ENCODE measurements around the gene EXD3. TPM values are rescaled to one million over a fixed set of nuclear protein-coding genes. Genes with fewer than 3 reads are reported as not detected.
"Not testable (repeated sequence)": the region's sequence is repeated elsewhere in the genome, so short reads cannot be mapped to it uniquely, and the experiment has no call there.

Gene EXD3
- total RNA-seq, 6 experiments from 2014 or later: 6.4 to 10.6 (median 8.7) TPM

GRCh38 chr9:137452761-137453642, 30.0 kb upstream of the EXD3 start:
- Mint-ChIP-seq H3K4me3 (no peak overlapping the region), H3K27me3 (ENCODE audit: insufficient read depth) (no peaks in the 10 kb centered on the region)
- DNase-seq: no peak

GRCh38 chr9:137452006-137452760, 29.2 kb upstream of the EXD3 start:
- no peak for DNase-seq
- TF ChIP-seq CTCF (IDR thresholded peaks at IDR 0.05): no peak

More at GRCh38 chr9:137452761-137453642, 30.0 kb upstream of the EXD3 start:
- no peak for TF ChIP-seq CTCF (IDR thresholded peaks at IDR 0.05)
- no peaks in the 10 kb centered on the region for H3K36me3 Mint-ChIP-seq (ENCODE audit: low read depth)
- no peaks in the 10 kb centered on the region for H3K9me3 Mint-ChIP-seq
- H3K27ac Mint-ChIP-seq: no peak overlapping the region
- no peaks in the 10 kb centered on the region for H3K4me1 Mint-ChIP-seq (ENCODE audit: low read depth)

GRCh38 chr9:137451264-137452005, 28.5 kb upstream of the EXD3 start:
- DNase-seq; H3K9me3 Mint-ChIP-seq; H3K4me3 Mint-ChIP-seq; H3K27me3 Mint-ChIP-seq (ENCODE audit: insufficient read depth); H3K27ac Mint-ChIP-seq; H3K36me3 Mint-ChIP-seq (ENCODE audit: low read depth): not testable (repeated sequence)
- H3K4me1 Mint-ChIP-seq (ENCODE audit: low read depth): peaks cover 12% of the 10 kb centered on the region

More at GRCh38 chr9:137452006-137452760, 29.2 kb upstream of the EXD3 start:
- H3K4me1 Mint-ChIP-seq (ENCODE audit: low read depth): peaks cover 4% of the 10 kb centered on the region
- no peaks in the 10 kb centered on the region for H3K9me3 Mint-ChIP-seq
- no peak overlapping the region for H3K27ac Mint-ChIP-seq
- H3K27me3 Mint-ChIP-seq (ENCODE audit: insufficient read depth): no peaks in the 10 kb centered on the region
- no peaks in the 10 kb centered on the region for H3K36me3 Mint-ChIP-seq (ENCODE audit: low read depth)
- no peak overlapping the region for H3K4me3 Mint-ChIP-seq

- not testable (repeated sequence) for H3K27ac Mint-ChIP-seq; H3K9me3 Mint-ChIP-seq; H3K36me3 Mint-ChIP-seq (ENCODE audit: low read depth); DNase-seq; H3K4me3 Mint-ChIP-seq; H3K27me3 Mint-ChIP-seq (ENCODE audit: insufficient read depth)
- peaks cover 14% of the 10 kb centered on the region for H3K4me1 Mint-ChIP-seq (ENCODE audit: low read depth)
Observed at GRCh38 chr9:137450539-137451222, 27.7 kb upstream of the EXD3 start.

- TF ChIP-seq CTCF (IDR thresholded peaks at IDR 0.05): no peak
- peaks cover 20% of the 10 kb centered on the region for H3K4me1 Mint-ChIP-seq (ENCODE audit: low read depth)
- no peaks in the 10 kb centered on the region for H3K9me3 Mint-ChIP-seq
- no peak overlapping the region for H3K27ac Mint-ChIP-seq
- no peaks in the 10 kb centered on the region for H3K36me3 Mint-ChIP-seq (ENCODE audit: low read depth)
- DNase-seq: no peak
- no peak overlapping the region for H3K4me3 Mint-ChIP-seq
- no peaks in the 10 kb centered on the region for H3K27me3 Mint-ChIP-seq (ENCODE audit: insufficient read depth)
Observed at GRCh38 chr9:137449931-137450538, 27.1 kb upstream of the EXD3 start.
